PC-3 (cell line): Measurements from ENCODE around the gene MPDZ.

Experiments
- CTCF ChIP-seq: fragments of 300-600 bp; sonication (generic); conservative IDR thresholded peaks from 2 replicates; pipeline ENCODE4 v1.5.1; 2017; ENCODE audit warnings: antibody characterized with exemption, low read depth, mild to moderate bottlenecking, low read length
- EZH2 ChIP-seq: fragments of 300-600 bp; sonication (generic); IDR thresholded peaks from one replicate; pipeline ENCODE4 v1.6.1; 2017; ENCODE audit warnings: antibody characterized with exemption, mild to moderate bottlenecking, low read length; ENCODE audit not compliant: unreplicated experiment

DNA sequence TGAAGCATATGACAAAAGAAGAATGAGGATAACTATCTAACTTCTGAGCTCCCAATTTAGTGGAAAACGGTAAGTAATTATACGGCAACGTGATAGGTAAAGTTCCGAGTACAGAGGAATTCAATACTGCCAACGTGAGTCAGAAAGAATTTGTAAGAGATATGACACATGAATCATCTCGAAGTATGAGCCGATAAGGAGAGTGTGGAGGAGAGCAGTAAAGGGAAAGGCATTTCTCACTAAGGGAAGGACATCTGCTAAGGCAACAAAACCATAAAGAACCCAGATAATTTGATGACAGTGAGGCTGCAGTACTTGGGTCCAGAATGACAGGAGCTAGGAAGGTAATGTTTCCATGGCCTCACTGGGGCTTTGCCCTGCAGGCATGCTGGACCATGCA lies 11.0 kb downstream of the MPDZ start:
- no peak for TF ChIP-seq CTCF
- no peak for TF ChIP-seq EZH2
